ENCODE results near the gene PUSL1.

PUSL1 gene

DNA sequence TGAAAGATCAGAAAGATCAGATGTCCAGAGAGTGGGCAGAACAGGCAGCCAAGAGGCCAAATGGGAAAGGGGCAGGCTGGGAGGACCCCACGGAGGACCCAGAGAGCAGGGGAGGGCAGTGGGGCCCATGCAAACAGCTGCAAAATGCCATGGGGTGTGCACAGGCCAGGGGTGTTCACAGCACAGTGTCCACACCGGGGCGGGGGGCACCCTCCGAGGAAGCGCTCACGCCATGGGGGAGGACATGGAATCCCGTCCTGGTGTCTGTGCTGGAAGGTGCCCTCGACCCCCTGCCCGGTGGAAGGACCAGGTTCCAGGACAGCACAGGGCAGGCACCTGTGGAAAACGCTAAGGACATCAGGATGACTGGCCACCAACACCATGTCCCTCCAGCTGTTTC is 14.6 kb downstream of the PUSL1 start:
- Histone ChIP-seq H3K9ac (ENCODE audit: low read length) (peak overlapping the region; percentile 42), H3K9me3 (ENCODE audit: control insufficient read depth, low read length) (no peaks in the 10 kb centered on the region), H3K36me3 (ENCODE audit: control insufficient read depth, insufficient read depth, low read length, severe bottlenecking) (peaks cover 21% of the 10 kb centered on the region), H3K4me1 (ENCODE audit: control insufficient read depth, insufficient read depth, low read length) (peaks cover 39% of the 10 kb centered on the region), H3K4me3 (ENCODE audit: low read length) (no peak overlapping the region), H3K27me3 (replicated peaks; ENCODE audit: control insufficient read depth, insufficient read depth, low read length) (no peaks in the 10 kb centered on the region)
- DNase-seq (ENCODE audit: low read depth) = no peak

DNA sequence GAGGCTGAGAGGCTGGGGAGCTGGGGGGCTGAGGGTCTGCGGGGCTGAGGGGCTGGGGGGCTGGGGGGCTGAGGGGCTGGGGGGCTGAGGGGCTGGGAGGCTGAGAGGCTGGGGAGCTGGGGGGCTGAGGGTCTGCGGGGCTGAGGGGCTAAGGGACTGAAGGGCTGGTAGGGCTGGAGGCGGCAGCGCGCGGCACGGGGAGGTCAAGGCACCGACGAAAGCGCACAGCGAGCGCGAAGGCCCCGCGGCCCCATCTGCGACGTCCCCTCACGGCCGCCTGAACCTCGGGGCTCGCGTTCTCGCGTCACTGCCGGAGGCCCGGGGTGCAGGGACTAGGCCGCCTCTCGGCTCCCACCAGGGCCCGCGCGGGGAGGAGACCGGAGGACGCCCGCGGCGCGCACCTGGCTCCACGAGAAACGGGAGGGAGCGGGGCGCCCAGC is 15.7 kb downstream of the PUSL1 start:
- H3K36me3 ChIP-seq (ENCODE audit: control insufficient read depth, insufficient read depth, low read length, severe bottlenecking) = peaks cover 16% of the 10 kb centered on the region
- no peaks in the 10 kb centered on the region for H3K27me3 ChIP-seq (replicated peaks; ENCODE audit: control insufficient read depth, insufficient read depth, low read length)
- peak overlapping the region; percentile 85 for H3K4me3 ChIP-seq (ENCODE audit: low read length)
- H3K4me1 ChIP-seq (ENCODE audit: control insufficient read depth, insufficient read depth, low read length) = peaks cover 27% of the 10 kb centered on the region
- no peak for DNase-seq (ENCODE audit: low read depth)
- H3K9me3 ChIP-seq (ENCODE audit: control insufficient read depth, low read length) = no peaks in the 10 kb centered on the region
- H3K9ac ChIP-seq (ENCODE audit: low read length) = peak overlapping the region; percentile 93

DNA sequence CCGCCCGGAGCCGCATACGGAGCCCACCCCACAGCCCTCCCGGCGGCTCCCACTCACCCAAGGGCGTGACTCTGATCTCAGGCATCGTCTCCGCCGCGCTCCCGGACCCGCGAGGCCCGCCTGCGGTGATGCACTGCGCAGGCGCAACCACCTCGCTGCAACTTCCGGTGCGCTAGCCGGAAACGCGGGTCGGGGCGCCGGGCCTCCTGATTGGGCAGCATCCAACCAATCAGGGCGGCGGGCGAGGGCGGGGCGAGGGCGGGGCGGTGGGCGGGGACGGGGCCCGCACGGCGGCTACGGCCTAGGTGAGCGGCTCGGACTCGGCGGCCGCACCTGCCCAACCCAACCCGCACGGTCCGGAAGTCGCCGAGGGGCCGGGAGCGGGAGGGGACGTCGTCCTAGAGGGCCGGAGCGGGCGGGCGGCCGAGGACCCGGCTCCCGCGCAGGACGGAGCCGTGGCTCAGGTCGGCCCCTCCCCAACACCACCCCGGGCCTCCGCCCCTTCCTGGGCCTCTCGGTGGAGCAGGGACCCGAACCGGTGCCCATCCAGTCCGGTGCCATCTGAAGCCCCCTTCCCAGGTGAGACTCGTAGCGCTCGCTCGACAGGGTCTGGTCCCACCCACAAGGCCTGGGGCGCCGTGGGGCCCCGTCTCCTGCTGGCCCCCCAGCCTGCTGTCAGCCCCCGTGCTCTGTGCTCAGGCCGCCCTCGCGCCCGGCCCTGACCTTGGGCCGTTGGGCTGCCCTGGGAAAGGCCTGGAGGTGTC is 16.3 kb downstream of the PUSL1 start, which contains the start of the genes CPTP and INTS11:
TSS of gene CPTP (plus strand) at position 279 of the 764 bp plus-strand sequence. CDS start 2,109 bp downstream, outside the sequence.
TSS of gene INTS11 (minus strand) at position 137 of the 764 bp plus-strand sequence. CDS start at position 85, 52 bp downstream.
- peak; percentile 98 for DNase-seq (ENCODE audit: low read depth)
- H3K4me3 ChIP-seq (ENCODE audit: low read length) = peak within 1 kb of the TSS; percentile 85
- no peaks in the 10 kb centered on the region for H3K27me3 ChIP-seq (replicated peaks; ENCODE audit: control insufficient read depth, insufficient read depth, low read length)
- H3K36me3 ChIP-seq (ENCODE audit: control insufficient read depth, insufficient read depth, low read length, severe bottlenecking) = peaks cover 10% of the 10 kb centered on the region
- H3K4me1 ChIP-seq (ENCODE audit: control insufficient read depth, insufficient read depth, low read length) = peaks cover 27% of the 10 kb centered on the region
- no peaks in the 10 kb centered on the region for H3K9me3 ChIP-seq (ENCODE audit: control insufficient read depth, low read length)
- H3K9ac ChIP-seq (ENCODE audit: low read length) = peak within 1 kb of the TSS; percentile 93

DNA sequence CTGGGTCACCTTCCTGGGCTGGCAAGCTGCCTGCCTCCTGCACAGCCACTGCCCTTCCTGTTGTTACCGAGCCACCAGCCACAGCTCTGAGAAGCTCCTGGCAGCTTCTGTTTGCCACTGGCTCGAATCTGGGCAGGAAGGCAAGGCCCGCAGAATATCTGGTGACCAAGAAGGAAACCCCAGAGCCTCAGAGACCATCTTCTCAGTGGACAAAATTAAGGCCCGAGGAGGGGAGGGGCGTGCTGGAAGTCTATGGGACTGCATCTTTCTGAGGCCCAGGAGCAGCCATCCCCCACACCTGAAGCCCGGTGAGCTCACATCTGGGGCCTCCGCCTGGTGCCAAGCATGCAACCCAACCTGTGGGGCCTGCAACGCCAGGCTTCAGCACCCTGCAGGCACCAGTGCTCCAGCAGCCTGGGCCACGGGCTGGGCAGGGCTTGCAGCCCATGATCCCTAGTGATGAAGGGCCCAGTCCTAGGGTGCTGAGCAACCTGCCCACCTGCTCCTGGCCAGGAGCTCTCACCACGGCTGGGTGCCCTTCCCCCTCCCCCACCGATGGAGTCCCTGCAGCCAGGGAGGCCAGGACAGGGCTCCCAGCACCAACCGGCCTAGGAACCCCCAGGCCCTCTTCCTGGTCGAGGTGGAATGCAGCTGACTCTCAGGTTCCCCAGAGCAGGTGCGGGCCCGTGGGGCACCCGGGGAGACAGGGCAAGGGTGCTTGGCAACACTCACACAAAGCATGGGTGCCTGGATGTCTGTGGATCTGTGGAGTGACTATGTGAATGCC is 17.1 kb downstream of the PUSL1 start:
- peaks cover 29% of the 10 kb centered on the region for H3K4me1 ChIP-seq (ENCODE audit: control insufficient read depth, insufficient read depth, low read length)
- H3K9ac ChIP-seq (ENCODE audit: low read length) = peak overlapping the region; percentile 91
- H3K4me3 ChIP-seq (ENCODE audit: low read length) = peak overlapping the region; percentile 85
- H3K9me3 ChIP-seq (ENCODE audit: control insufficient read depth, low read length) = no peaks in the 10 kb centered on the region
- no peaks in the 10 kb centered on the region for H3K27me3 ChIP-seq (replicated peaks; ENCODE audit: control insufficient read depth, insufficient read depth, low read length)
- peaks cover 6% of the 10 kb centered on the region for H3K36me3 ChIP-seq (ENCODE audit: control insufficient read depth, insufficient read depth, low read length, severe bottlenecking)
- no peak for DNase-seq (ENCODE audit: low read depth)

DNA sequence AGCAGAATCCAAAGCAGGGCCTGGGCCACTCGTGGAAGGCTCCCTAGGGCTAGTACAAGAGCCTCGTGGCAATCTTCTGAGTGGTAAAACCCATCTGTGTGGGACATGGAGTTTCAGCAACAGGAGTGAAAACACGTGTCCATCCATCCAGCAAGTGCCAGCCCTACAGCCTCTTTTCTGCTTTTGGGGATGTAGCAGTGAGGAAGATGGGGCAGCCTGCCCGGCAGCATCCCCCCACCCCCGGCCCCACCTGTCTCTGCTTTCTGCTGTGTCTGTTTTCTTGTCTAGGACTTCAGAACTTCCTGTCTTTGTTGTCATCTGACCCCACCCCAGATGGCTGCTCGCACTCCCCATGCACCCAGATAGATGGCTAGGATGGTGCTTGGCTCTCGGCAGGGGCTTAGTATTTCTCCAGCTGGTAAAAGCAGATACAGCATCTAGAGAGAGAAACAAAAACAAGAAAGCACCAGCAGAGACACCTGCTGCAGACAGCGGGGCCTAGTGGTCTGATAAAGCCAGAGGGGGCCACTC is 17.7 kb downstream of the PUSL1 start:
- H3K36me3 ChIP-seq (ENCODE audit: control insufficient read depth, insufficient read depth, low read length, severe bottlenecking) = peaks cover 6% of the 10 kb centered on the region
- H3K4me3 ChIP-seq (ENCODE audit: low read length) = peak overlapping the region; percentile 85
- no peak for DNase-seq (ENCODE audit: low read depth)
- peaks cover 30% of the 10 kb centered on the region for H3K4me1 ChIP-seq (ENCODE audit: control insufficient read depth, insufficient read depth, low read length)
- peak overlapping the region; percentile 91 for H3K9ac ChIP-seq (ENCODE audit: low read length)
- H3K27me3 ChIP-seq (replicated peaks; ENCODE audit: control insufficient read depth, insufficient read depth, low read length) = no peaks in the 10 kb centered on the region
- H3K9me3 ChIP-seq (ENCODE audit: control insufficient read depth, low read length) = no peaks in the 10 kb centered on the region

DNA sequence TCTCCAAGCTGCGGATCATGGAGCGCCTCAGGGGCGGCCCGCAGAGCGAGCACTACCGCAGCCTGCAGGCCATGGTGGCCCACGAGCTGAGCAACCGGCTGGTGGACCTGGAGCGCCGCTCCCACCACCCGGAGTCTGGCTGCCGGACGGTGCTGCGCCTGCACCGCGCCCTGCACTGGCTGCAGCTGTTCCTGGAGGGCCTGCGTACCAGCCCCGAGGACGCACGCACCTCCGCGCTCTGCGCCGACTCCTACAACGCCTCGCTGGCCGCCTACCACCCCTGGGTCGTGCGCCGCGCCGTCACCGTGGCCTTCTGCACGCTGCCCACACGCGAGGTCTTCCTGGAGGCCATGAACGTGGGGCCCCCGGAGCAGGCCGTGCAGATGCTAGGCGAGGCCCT is 18.9 kb downstream of the PUSL1 start:
- H3K4me3 ChIP-seq (ENCODE audit: low read length) = no peak overlapping the region
- H3K36me3 ChIP-seq (ENCODE audit: control insufficient read depth, insufficient read depth, low read length, severe bottlenecking) = peaks cover 6% of the 10 kb centered on the region
- no peaks in the 10 kb centered on the region for H3K9me3 ChIP-seq (ENCODE audit: control insufficient read depth, low read length)
- no peaks in the 10 kb centered on the region for H3K27me3 ChIP-seq (replicated peaks; ENCODE audit: control insufficient read depth, insufficient read depth, low read length)
- H3K9ac ChIP-seq (ENCODE audit: low read length) = no peak overlapping the region
- H3K4me1 ChIP-seq (ENCODE audit: control insufficient read depth, insufficient read depth, low read length) = peaks cover 30% of the 10 kb centered on the region
- no peak for DNase-seq (ENCODE audit: low read depth)

DNA sequence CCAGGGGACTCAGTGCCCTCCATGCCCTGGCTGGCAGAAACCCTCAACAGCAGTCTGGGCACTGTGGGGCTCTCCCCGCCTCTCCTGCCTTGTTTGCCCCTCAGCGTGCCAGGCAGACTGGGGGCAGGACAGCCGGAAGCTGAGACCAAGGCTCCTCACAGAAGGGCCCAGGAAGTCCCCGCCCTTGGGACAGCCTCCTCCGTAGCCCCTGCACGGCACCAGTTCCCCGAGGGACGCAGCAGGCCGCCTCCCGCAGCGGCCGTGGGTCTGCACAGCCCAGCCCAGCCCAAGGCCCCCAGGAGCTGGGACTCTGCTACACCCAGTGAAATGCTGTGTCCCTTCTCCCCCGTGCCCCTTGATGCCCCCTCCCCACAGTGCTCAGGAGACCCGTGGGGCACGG is 19.9 kb downstream of the PUSL1 start:
- peaks cover 6% of the 10 kb centered on the region for H3K36me3 ChIP-seq (ENCODE audit: control insufficient read depth, insufficient read depth, low read length, severe bottlenecking)
- H3K4me1 ChIP-seq (ENCODE audit: control insufficient read depth, insufficient read depth, low read length) = peaks cover 27% of the 10 kb centered on the region
- H3K4me3 ChIP-seq (ENCODE audit: low read length) = no peak overlapping the region
- H3K27me3 ChIP-seq (replicated peaks; ENCODE audit: control insufficient read depth, insufficient read depth, low read length) = no peaks in the 10 kb centered on the region
- DNase-seq (ENCODE audit: low read depth) = no peak
- H3K9me3 ChIP-seq (ENCODE audit: control insufficient read depth, low read length) = no peaks in the 10 kb centered on the region
- no peak overlapping the region for H3K9ac ChIP-seq (ENCODE audit: low read length)

DNA sequence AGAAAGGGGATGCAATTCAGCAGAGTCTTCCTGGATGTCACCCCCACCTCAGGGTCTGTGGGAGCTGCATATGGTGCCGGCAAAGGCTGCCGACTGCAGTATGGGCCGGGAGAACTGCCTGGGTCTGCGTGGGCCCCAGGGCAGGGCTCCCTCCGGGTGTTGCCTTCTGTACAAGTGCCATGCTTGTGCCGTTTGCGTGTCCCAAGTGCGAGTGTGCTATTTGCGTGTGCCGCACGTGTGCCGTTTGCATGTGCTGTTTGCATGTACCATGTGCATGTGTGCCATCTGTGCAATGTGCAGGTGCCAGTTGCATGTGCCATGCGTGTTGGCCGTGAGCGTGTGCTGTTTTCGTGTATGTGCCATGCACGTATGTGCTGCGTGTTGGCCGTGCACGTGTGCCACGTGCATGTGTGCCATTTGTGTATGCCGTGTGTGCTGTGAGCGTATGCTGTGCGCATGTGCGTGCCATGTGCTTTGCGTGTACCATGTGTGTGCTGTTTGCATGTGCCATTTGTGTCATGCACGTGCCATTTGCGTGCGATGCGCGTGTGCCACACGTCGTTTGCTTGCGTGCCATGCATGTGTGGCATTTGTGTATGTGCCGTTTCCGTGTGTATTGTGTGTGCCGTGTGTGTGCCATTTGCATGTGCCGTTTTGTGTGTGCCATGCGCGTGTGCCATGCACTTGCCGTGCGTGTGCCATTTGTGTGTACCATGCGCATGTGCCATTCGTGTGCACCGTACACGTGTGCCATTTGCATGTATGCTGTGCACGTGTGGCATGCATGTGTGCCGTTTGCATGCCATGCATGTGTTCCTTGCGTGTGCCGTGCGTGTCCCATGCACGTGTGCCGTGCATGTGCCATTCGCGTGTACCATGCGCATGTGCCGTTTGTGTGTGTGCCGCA is 21.2 kb downstream of the PUSL1 start:
- no peak for DNase-seq (ENCODE audit: low read depth)
- H3K9ac ChIP-seq (ENCODE audit: low read length) = no peak overlapping the region
- peaks cover 6% of the 10 kb centered on the region for H3K36me3 ChIP-seq (ENCODE audit: control insufficient read depth, insufficient read depth, low read length, severe bottlenecking)
- no peaks in the 10 kb centered on the region for H3K9me3 ChIP-seq (ENCODE audit: control insufficient read depth, low read length)
- no peak overlapping the region for H3K4me3 ChIP-seq (ENCODE audit: low read length)
- no peaks in the 10 kb centered on the region for H3K27me3 ChIP-seq (replicated peaks; ENCODE audit: control insufficient read depth, insufficient read depth, low read length)
- peaks cover 23% of the 10 kb centered on the region for H3K4me1 ChIP-seq (ENCODE audit: control insufficient read depth, insufficient read depth, low read length)

DNA sequence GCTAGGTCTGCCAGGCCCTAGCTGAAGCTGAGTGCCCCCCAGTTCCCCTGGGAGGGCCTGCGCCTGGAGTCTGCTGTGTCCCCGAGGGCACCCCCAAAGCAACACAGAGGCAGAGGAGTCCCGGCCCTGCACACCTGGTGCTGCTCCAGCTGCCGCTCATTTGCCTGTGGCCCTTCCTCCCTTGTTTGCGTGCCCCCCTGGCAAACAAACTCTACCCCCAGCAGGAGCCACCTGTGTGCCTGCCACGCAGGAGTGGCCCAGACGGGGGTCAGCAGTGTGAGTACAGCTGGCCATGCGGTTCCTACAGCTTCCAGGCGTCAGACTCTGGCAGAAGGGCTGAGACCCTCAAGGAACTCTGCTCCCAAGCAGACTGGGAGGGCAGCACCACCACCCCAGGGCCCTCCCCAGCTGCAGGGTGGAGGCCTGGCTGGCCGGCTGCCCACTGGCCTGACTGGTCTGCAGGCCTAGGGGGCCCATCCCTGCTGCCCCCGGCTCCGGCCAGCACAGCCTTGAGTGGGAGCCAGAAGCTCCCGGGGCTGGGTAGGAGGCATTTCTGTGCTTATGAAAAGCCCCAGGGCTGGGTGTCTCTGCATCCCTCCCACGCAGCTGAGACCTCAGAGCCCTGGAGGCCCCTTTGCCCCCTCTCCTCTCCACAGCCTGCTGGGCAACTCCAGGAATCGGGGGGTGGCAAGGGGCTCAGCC is 22.1 kb downstream of the PUSL1 start:
- peak overlapping the region; percentile 54 for H3K9ac ChIP-seq (ENCODE audit: low read length)
- no peak overlapping the region for H3K4me3 ChIP-seq (ENCODE audit: low read length)
- DNase-seq (ENCODE audit: low read depth) = peak; percentile 40
- no peaks in the 10 kb centered on the region for H3K9me3 ChIP-seq (ENCODE audit: control insufficient read depth, low read length)
- no peaks in the 10 kb centered on the region for H3K27me3 ChIP-seq (replicated peaks; ENCODE audit: control insufficient read depth, insufficient read depth, low read length)
- H3K36me3 ChIP-seq (ENCODE audit: control insufficient read depth, insufficient read depth, low read length, severe bottlenecking) = peaks cover 6% of the 10 kb centered on the region
- peaks cover 19% of the 10 kb centered on the region for H3K4me1 ChIP-seq (ENCODE audit: control insufficient read depth, insufficient read depth, low read length)

All from adipocyte (in vitro differentiated cells).